Effector CD8-positive, alpha-beta T cell (primary cell): ENCODE data around the gene TBX20.
"Not testable (repeated sequence)": the region's sequence is repeated elsewhere in the genome, so short reads cannot be mapped to it uniquely, and the experiment has no call there.

ENCODE experiments used
- DNase-seq: peaks from one replicate; lab custom pipeline; 2025; lab: John Stamatoyannopoulos, UW

The TBX20 gene

DNA sequence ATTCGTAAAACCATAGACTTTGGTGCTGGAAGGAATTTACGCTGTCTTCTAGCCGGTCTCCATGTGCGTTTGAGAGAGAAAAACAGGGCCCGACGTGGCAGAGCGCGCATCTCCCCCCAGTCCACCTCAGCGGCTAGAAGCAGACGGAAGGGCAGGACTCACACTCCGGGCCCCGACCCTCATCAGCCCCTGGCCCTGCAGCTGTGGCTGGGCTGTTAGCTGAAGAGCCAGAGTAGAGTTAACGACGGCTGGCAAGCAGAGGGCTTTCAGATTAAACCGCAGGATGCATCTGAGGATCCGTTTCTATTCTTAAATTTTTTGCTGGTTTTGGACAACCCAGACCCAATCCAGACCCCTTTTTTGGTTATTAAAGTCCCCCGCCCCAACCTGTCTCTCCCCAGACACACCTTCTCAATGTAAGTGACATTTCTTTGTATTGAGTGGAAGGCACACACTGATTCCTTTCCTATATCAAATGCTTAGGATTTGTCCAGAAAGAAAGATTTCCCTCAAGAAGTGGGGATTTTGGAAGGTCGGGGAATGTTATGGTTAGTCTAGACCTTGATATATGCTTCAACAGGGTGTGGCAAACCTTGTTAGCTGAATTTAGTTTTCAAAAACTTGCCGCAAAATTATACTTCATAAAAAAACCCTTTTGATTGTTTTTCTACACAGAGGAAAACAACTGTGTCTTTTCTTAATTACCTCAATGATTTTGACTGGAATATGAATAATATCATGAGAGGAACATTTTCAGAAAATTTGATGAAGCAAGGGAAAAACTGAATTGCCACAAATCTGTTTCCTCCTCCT, 1.7 kb upstream of the TBX20 start:
- DNase-seq = no peak

DNA sequence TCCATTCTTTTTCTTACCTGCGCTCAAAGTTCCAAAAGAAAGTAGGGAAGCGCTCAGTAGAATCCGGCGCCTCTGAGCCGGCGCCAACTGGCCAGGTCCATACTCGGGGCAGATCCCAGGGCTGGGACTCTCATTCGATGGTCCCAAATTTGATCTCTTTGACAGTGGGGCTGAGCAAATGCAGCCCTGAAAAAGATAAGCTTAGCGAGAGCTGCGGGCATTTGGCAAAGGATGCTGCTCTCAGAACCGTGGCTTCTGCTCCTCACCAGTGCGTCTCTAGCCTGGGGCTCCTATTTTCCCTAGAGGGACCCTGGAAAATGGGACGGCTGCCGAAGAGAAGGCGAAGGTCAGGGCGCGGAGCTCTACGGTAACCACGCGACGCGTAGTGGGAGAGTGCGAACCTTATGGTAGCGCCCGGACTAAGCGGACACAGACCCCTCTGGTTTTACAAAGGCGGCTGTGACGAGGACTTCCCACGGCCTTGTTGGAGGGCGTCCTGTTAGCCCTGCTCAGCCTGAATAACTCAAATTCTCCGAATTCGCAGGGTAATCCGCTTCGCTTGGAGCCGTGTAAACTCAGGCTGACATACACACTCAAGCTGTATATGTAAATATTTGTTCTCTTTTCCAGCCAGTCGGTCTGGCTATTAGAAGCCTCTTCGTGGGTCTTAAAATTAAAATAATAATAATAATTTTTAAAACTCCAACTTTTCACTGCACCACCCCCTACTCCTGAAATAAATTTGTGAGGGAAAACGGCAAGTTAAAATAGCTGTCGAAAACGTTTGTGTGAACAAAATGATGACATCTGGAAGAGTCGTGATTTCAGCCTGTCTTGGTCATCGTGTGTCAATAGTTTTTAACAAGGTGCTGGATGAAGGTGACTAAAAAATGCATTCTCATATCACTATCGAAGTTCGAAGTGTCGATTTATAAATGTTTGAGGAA, 869 bp upstream of the TBX20 start:
- DNase-seq = no peak

DNA sequence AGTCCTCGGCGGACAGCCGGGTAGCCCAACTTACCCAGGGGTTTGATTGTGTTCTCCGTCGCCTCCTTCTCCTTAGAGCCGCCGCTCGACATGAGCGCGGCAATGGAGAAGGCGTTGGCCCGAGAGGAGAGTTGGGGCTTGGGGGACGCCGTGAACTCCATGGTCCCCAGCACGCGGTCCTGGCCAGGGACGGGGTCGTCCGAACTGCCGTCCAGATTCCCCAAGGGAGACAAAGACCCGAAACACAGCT, 515 bp downstream of the TBX20 start:
- DNase-seq = no peak

DNA sequence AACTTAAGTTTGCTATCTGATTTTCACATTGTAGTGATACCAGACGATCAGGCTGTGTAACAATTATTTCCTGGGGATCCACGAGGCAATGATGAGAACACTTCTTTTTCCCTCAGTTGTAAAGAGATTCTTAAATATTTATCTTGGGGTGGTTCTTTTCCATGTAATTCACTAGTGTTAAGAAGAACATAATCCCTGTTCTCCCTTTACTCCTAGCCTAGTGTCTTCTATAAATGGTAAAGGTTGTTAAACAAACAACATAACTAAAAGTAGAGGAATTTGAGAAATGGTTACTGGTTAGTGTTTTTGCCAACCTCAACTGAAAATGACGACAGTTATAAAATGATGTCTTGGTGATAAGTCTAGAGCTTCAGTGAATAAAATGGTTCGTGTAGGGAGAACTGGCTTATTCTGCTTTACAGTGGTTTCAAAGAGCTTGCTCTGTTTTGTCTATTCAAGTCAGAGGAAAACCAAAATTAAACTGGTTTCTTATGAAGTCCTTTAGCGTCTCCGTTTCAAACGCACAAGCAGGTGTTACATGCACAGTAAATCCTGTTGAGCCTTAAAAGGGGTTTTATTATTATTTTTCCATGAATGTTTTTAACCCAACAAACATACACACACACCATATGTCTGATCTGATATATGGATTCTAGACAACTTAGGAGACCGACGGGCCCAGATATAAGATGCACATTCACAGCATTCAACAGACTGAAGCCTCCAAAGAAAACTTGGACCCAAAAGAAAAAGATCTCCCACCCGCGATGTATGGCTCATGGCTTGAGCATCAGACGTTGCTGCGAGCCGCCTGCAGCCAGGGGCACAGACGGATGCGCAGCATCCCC, 1.1 kb downstream of the TBX20 start:
- no peak for DNase-seq

DNA sequence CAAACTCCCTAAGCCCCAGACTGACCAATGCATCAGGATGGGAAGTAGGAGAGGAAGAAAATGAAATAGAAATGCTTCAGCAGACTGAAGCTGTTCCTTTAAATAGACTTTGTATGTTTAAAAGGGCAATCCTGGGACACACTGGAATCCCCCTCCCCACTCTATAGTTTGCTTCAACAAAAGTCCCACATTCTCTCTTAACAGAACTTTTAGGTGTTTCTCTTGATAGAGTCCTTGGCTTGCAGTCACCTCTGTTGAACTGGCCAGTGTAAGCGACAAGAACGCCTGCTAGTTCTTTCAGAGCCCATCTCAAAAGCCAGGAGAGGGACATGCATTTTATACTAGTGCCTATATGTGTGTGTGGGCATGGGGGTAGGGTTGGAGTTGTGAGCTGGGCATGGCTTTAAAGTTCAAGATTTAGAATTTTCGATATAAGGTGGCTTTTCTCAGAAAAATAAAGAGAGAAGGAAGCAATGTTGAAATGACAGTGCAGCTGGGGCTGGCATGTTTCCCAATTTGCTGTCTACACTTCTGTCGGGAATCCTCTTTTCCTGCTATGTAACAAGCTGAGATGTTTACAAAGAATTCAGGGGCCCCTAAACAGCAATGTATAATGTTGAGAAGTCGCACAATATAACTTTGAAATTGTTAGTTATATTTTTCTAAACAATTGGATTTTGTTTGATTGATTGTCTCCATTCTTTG, 2.1 kb downstream of the TBX20 start:
- DNase-seq = no peak

DNA sequence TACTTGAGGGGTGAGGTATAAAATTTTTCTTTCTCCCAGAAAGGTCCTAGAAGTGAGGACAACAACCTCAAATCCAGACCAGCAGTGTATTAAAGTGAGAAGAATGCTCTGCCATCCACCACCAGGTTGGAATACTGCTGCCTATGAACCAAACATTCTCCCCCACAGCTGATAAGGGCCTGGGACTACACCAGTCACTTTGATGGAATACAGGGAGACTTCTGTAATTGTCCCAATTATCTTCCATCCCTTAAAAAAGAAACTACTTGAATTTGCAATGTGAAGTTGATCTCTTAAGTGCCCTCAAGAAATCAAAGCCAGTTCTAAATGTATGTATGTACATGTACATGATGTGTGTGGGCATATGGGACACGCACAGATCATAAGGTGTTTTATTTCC, 3.0 kb downstream of the TBX20 start:
- DNase-seq = no peak

DNA sequence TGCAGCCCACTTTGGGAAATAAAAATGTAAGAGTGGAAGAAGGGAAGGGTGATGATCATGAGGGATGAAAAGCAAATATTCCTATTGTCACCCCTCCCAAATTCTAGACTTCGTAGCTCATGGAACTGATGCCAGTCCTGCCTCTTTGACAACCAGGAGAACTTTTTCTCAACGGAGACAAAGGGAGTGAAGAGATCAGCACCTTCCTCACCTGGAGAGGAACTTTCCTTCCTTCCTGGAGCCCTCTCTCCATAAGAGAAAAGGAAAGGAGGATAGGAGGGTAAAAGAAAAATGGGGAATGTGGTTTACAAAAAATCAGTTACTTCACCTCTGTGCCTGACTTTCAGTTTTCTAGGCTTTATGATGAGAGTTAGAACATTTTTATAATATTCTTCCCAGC, 3.4 kb downstream of the TBX20 start:
- no peak for DNase-seq

DNA sequence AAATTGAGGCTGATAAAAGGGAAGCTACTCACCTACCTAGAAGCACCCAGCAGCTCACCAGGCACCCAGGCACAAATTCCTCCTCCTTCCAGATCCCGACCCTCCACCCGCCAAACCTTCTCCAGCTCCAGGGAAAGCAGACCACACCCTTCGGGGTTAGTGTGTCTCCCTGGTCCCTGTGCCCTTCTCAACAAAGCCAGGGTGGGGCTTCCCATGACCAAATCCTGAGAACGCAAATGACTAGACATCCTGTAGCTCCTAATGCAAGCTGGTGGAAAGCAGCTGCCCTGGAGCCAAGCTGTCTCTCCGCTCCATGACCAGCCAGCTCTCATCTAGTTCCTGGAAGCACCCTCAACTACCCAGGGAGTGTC, 4.4 kb downstream of the TBX20 start:
- no peak for DNase-seq

DNA sequence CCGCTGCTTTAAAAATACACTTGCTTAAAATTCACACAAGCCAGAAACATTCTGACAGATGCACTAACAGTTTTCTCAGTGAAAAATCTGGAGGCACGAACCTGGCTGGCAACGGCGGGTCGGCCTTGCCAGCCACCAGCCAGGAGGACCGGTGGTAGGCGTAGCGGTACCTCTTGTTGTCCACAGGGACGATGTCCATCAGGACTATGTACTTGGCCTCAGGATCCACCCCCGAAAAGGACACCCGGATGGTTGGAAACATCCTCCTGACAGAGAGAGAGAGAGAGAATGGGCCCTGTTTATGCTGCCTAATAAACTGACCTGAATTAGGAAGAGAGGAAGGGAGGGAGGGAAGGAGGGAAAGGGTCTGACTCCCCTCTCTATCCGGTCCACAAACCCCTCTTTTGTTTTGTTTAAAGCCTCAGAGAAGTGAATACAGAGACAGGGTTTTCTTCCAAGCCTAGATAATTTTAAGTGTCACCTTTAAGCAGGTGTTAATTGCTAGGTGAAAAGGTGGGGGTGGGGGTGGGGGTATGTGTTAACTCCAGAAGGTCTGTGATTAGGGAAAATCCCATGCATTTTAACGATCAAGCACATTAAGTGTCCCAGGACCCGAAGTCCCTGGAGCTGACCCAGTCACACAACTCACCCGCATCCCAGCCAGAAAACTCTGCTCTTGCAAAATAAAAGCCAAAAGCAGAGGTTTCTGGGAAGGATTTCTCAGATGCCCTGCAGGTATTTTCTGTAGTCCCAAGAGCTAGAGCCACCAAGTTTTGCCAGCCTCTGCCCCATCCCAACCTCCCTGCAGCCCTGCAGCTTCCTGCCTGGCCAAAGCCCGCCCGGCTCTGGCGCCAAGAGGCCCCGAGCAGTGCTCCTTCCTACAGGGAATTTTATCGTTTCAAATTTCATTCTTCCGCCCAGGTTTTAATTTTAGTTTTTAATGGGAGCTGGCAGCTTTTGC, 5.0 kb downstream of the TBX20 start:
- no peak for DNase-seq

DNA sequence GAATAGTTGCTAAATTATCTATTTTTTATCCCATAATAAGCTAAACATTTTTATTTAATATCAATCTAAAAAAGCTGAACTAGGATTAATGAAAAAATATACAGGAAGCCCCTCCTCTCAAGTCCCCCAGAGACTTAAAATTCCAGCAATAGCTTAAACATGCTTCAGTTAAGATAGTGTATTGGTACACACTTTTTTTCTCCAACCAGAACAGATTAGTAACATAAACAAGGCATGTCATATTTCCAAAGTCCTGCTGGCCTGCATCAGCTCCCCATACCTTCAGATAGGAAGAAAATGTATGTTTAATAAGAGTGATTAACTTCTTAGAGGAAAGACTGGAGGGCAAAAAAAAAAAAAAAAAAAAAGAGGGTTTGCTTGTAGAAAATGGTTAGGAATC, 7.1 kb downstream of the TBX20 start:
- DNase-seq = no peak

DNA sequence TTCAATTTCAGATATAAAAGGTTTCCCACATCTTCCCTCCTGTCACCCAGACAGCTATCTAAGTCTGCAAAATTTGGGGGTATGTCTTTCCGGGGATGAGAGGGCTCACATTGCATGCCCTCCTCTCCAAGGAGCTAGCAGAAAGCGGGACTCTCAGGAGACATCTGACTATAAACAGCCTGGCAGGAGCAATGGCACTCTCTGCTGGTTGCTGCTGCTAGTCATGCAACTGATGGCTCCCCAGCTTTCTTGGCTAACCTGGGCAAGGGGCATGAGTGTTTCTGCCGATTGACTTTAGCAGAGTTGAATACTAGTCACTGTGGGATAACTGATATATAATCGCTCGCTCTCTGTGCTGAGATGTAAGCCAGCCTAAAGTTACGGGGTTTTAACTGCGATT, 12.0 kb downstream of the TBX20 start:
- no peak for DNase-seq

DNA sequence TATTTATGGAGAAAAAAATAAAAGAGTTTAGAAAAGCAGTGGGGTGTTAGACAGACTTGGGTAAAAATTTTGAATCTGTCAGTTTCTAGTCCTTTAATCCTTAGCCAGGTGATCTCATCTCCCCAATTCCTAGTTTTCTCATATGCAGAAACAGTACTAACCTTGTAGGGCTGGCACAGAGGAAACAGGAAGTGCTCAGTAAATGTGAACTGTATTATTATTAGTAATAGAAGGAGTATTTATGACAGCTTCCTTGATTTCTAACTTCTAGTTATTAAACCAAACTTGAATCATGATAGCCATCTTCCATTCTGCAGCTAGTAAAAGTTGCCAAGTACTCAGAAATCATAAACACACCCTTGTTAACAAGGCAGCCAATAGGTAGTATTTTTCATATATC, 12.5 kb downstream of the TBX20 start:
- DNase-seq = no peak

DNA sequence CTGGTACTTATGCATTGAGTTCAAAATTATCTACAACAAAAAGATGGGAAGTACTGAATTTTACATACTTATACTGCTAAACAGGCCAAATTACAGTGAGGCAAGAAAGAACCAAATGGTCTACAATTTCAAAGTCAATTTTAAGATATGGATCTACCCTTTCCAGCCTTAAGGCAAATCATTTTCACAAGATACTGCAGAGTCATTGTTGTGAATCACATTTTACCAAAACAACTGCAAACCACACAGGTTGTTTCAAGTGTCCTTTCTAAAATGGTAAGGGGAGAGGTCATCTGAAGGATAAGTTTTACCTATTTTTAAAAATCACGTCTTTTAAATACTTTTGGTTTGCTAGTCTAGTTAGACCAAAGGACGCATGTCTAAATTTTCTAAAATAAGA, 12.9 kb downstream of the TBX20 start:
- DNase-seq = not testable (repeated sequence)

DNA sequence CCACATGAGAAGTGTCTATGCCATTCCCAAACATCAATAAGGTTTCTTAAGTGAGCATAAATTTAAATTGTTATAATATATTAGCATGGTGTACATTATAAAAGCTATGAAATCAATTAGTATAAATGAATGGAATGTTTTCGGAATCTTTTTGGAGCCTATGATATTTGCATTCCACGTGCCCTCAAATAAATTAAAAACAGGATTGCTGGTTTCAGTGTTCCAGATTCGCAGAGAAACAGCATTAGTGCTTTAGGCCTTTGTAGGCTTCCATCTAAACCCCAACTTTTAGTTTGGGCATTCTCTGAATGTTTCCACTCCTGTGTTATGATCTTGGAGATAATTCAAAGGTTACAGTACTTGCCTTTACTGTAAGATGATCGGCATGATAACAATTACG, 15.4 kb downstream of the TBX20 start:
- not testable (repeated sequence) for DNase-seq

DNA sequence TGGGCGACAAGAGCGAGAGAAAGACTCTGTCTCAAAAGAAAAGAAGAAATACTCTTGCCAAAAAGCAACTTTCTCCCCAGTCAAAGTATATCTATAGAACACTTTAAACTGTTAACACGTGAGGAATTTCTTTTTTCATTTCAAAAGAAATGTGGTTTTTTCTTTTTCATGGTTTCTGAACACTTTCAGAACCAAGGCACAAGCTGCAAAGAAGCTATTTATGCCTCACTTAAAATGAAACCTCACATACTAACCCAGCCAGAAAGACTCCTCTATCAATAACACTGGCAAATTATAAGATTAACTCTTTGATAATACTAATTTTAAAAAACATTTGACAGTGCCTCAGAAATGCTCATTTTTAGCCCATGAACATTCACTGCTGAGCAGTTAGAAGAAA, 20.9 kb downstream of the TBX20 start:
- DNase-seq = no peak

DNA sequence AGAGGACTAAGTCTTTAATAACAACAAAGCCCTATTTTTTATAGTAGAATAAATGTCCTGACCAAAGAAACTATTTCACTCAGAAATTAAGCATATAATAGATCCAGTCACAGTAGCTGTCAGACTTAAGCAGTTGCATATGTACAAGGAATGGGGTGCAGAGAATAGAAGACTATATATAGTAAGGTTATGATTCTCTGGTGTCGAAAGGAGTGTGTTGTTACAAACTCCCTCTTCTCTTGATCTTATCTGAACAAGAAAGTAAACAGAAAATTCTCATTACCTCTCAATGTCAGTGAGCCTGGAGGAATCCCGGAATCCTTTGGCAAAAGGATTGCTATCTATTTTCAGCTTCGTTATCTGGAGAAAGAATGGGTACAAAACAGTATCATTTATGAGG, 22.7 kb downstream of the TBX20 start:
- not testable (repeated sequence) for DNase-seq

DNA sequence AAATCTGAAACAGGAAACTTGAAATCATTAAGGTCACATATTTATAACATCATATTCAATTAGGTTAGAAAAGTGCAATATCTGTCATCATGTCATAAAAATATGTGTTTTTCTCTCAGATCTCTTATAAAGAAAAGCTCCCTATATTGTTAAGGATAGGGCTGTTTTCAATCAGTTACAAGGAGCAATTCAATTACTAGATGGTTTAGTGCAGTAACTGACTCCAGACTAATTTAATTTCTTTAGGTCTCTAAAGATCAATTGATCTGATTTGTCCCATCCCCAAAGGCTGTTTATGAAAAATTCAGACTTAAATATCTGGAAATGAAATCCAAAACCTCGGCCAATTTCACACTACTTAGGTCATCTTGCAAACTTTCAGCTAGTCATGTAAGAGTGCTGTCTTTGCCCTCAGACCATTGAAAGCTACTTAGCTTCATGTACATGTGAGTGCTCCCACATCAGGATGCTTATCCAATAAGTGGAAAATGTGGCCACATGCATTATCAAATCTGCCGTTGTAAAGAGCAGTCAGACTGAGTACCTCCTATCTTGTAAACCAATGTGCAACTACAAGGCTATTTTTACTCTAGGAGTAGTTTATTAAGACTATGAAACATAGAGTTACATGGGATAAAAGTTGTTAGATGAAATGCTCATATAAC, 24.7 kb downstream of the TBX20 start:
- DNase-seq = not testable (repeated sequence)

DNA sequence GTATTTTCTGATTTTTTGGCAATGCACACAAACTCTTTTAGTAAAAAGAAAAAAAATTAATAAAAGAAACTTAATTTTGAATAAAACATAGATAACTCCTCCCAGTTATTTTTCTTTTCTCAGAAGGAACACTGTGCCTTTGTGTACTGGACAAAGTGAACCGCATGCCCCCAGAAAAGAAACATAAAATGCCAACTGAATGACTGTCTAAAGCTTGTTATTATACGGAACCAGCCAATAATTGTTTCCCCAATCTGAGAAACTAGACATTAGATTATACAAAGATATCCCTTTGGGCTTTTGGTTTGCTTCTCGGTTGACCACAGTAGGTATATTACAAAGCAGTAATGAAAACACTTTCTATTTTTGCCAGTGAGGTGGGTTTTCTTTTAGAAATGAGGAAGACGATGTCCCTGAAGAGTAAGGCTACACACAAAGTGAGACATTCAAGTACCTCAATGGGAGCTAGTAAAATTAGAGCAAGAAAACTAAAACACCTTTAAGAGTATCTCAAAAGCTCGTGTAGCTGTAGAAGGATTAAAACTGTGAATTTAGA, 25.3 kb downstream of the TBX20 start:
- DNase-seq = not testable (repeated sequence)

DNA sequence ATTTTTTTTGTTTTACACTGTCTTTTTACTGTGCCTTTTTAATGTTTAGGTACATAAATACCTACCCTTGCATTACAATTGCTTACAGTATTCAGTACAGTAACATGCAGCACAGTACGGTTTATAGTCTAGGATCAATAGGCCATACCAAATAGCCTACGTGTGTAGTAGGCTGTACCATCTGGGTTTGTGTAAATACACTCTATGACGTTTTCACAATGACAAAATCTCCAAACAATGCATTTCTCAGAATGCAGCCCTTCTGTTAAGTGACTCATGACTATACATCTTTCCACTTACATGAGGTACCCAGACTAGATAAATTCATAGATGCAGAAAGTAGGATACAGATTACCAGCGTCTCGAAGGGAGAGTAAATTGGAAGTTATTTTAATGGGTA, 26.5 kb downstream of the TBX20 start:
- not testable (repeated sequence) for DNase-seq

DNA sequence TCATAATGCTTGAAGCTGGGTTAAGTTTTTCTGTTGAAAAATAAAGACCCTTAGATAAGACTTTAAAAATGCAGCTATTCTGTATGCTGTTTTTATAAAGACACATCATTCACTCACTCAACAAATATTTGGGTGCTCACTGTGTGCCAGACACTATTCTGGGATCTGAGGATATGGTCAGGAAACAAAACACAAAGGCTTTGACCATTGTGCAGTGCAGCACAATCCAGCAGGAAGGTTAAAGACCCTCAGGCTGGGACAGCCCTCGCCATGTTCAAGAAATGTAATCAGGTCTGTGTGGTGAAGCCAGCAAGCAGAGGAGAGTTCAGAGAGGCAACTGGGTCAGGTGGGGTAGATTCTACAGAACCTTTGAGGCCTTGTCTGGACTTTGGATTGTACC, 31.5 kb downstream of the TBX20 start:
- DNase-seq = not testable (repeated sequence)
